ENCODE measurements around the gene NAV3. TPM values are rescaled to one million over a fixed set of nuclear protein-coding genes. Genes with fewer than 3 reads are reported as not detected.

Gene NAV3, protein sequence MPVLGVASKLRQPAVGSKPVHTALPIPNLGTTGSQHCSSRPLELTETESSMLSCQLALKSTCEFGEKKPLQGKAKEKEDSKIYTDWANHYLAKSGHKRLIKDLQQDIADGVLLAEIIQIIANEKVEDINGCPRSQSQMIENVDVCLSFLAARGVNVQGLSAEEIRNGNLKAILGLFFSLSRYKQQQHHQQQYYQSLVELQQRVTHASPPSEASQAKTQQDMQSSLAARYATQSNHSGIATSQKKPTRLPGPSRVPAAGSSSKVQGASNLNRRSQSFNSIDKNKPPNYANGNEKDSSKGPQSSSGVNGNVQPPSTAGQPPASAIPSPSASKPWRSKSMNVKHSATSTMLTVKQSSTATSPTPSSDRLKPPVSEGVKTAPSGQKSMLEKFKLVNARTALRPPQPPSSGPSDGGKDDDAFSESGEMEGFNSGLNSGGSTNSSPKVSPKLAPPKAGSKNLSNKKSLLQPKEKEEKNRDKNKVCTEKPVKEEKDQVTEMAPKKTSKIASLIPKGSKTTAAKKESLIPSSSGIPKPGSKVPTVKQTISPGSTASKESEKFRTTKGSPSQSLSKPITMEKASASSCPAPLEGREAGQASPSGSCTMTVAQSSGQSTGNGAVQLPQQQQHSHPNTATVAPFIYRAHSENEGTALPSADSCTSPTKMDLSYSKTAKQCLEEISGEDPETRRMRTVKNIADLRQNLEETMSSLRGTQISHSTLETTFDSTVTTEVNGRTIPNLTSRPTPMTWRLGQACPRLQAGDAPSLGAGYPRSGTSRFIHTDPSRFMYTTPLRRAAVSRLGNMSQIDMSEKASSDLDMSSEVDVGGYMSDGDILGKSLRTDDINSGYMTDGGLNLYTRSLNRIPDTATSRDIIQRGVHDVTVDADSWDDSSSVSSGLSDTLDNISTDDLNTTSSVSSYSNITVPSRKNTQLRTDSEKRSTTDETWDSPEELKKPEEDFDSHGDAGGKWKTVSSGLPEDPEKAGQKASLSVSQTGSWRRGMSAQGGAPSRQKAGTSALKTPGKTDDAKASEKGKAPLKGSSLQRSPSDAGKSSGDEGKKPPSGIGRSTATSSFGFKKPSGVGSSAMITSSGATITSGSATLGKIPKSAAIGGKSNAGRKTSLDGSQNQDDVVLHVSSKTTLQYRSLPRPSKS (N-terminal part only)
- 41.8 and 47.8 TPM in 2 replicates for total RNA-seq

DNA sequence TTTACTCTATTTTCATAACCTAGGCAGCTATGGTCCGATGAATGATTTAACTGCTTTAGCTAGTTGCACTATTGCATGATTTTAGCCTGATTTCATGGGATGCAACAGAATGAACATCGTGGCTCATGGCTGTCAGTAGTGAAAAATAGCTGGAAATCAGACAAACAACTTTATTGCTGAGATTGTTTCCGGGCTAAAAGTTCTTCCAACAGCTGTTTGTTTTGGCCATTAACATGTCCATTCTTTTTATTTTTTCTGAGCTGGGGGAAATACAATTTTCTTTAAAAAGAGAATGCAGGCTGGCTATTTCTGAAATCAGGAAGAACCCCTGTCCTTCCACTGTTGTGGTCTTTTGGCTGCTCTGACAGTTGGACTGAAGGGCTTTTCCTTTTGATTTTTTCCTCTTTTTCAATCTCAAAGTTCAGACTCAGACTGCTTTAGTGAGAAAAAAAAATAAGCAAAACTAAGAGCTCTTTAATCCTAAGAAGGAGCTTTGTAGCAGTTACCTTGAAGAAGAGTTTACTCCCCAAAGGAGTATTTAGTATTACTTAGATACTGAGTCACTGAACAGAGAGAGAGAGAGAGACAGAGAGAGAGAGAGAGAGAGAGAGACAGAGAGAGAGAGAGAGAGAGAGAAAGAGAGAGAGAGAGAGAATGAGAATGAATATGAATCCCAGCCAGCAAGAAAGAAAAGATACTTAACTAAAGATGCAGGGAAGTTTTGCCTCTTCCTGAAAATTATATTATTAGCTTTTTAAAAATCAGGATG is at the start of gene NAV3:
NAV3 (plus strand) TSS at position 312 of the 769 bp plus-strand sequence. CDS start 568 bp downstream, outside the sequence.

Data from bronchial smooth muscle cell (primary cell).